ENCODE data around the gene GALNT13. TPM values are rescaled to one million over a fixed set of nuclear protein-coding genes. Genes with fewer than 3 reads are reported as not detected.

Gene GALNT13
- total and polyA plus RNA-seq, 4 donors = not detected

DNA sequence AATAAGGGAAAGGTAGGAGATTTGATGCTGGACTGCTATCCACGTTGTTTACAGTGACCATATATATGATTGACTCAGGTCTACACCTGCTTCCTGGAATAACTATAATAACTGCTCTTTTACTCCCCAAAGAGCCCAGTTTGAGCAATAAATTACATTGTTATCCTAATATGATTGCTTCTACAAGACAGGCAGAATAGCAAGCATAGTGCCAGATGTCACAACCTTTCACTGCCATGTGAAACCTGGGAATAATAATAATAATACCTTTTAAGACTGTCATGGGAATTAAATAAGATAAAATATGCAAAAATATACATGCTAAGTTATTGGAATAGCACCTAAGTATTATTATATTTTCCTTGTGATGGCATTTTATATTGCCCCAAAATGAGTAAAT lies 298.7 kb downstream of the GALNT13 start:
- WGBS = 40% methylated on average over 1 of the region's 1 CpG
- H3K4me3 ChIP-seq (ENCODE audit: low read depth in 1 of 3, low read length in 3 of 3) = no peak overlapping the region
- H3K27ac ChIP-seq (ENCODE audit: low read depth in 1 of 2, low read length in 2 of 2) = no peak overlapping the region
- no peak overlapping the region for H3K9ac ChIP-seq (ENCODE audit: low read depth in 1 of 2, low read length in 2 of 2)
- no peaks in the 10 kb centered on the region for H3K9me3 ChIP-seq (ENCODE audit: control insufficient read depth in 4 of 4, low read length in 3 of 4)
- no peaks in the 10 kb centered on the region for H3K27me3 ChIP-seq (ENCODE audit: control insufficient read depth in 4 of 4, insufficient read depth in 4 of 4, low read length in 3 of 4)
- H3K4me1 ChIP-seq (ENCODE audit: control insufficient read depth in 4 of 4, insufficient read depth in 4 of 4, low read length in 3 of 4) = no peaks in the 10 kb centered on the region
- H3K36me3 ChIP-seq (ENCODE audit: control insufficient read depth in 4 of 4, insufficient read depth in 3 of 4, low read depth in 1 of 4, low read length in 3 of 4) = no peaks in the 10 kb centered on the region
- no peak for DNase-seq (ENCODE audit: low spot score)
- TF ChIP-seq, protein P1, sequence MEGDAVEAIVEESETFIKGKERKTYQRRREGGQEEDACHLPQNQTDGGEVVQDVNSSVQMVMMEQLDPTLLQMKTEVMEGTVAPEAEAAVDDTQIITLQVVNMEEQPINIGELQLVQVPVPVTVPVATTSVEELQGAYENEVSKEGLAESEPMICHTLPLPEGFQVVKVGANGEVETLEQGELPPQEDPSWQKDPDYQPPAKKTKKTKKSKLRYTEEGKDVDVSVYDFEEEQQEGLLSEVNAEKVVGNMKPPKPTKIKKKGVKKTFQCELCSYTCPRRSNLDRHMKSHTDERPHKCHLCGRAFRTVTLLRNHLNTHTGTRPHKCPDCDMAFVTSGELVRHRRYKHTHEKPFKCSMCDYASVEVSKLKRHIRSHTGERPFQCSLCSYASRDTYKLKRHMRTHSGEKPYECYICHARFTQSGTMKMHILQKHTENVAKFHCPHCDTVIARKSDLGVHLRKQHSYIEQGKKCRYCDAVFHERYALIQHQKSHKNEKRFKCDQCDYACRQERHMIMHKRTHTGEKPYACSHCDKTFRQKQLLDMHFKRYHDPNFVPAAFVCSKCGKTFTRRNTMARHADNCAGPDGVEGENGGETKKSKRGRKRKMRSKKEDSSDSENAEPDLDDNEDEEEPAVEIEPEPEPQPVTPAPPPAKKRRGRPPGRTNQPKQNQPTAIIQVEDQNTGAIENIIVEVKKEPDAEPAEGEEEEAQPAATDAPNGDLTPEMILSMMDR (IDR thresholded peaks at IDR 0.05; ENCODE audit: low read depth, low read length, missing input control) = no peak
- TF ChIP-seq FOXA2 (IDR thresholded peaks at IDR 0.05) (no peak), GABPA (IDR thresholded peaks at IDR 0.05 in 1 of 2, conservative IDR thresholded peaks at IDR 0.05 in 1 of 2) (no peak), JUND (IDR thresholded peaks at IDR 0.05) (no peak), RAD21 (IDR thresholded peaks at IDR 0.05) (no peak), RXRA (IDR thresholded peaks at IDR 0.05) (no peak), HNF4G (IDR thresholded peaks at IDR 0.05) (no peak)
- TF ChIP-seq, protein P2, sequence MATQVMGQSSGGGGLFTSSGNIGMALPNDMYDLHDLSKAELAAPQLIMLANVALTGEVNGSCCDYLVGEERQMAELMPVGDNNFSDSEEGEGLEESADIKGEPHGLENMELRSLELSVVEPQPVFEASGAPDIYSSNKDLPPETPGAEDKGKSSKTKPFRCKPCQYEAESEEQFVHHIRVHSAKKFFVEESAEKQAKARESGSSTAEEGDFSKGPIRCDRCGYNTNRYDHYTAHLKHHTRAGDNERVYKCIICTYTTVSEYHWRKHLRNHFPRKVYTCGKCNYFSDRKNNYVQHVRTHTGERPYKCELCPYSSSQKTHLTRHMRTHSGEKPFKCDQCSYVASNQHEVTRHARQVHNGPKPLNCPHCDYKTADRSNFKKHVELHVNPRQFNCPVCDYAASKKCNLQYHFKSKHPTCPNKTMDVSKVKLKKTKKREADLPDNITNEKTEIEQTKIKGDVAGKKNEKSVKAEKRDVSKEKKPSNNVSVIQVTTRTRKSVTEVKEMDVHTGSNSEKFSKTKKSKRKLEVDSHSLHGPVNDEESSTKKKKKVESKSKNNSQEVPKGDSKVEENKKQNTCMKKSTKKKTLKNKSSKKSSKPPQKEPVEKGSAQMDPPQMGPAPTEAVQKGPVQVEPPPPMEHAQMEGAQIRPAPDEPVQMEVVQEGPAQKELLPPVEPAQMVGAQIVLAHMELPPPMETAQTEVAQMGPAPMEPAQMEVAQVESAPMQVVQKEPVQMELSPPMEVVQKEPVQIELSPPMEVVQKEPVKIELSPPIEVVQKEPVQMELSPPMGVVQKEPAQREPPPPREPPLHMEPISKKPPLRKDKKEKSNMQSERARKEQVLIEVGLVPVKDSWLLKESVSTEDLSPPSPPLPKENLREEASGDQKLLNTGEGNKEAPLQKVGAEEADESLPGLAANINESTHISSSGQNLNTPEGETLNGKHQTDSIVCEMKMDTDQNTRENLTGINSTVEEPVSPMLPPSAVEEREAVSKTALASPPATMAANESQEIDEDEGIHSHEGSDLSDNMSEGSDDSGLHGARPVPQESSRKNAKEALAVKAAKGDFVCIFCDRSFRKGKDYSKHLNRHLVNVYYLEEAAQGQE (IDR thresholded peaks at IDR 0.05) = no peak
- TF ChIP-seq, protein P3, sequence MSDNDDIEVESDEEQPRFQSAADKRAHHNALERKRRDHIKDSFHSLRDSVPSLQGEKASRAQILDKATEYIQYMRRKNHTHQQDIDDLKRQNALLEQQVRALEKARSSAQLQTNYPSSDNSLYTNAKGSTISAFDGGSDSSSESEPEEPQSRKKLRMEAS (IDR thresholded peaks at IDR 0.05) = no peak
- TF ChIP-seq, protein P4, sequence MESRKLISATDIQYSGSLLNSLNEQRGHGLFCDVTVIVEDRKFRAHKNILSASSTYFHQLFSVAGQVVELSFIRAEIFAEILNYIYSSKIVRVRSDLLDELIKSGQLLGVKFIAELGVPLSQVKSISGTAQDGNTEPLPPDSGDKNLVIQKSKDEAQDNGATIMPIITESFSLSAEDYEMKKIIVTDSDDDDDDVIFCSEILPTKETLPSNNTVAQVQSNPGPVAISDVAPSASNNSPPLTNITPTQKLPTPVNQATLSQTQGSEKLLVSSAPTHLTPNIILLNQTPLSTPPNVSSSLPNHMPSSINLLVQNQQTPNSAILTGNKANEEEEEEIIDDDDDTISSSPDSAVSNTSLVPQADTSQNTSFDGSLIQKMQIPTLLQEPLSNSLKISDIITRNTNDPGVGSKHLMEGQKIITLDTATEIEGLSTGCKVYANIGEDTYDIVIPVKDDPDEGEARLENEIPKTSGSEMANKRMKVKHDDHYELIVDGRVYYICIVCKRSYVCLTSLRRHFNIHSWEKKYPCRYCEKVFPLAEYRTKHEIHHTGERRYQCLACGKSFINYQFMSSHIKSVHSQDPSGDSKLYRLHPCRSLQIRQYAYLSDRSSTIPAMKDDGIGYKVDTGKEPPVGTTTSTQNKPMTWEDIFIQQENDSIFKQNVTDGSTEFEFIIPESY (IDR thresholded peaks at IDR 0.05) = no peak

DNA sequence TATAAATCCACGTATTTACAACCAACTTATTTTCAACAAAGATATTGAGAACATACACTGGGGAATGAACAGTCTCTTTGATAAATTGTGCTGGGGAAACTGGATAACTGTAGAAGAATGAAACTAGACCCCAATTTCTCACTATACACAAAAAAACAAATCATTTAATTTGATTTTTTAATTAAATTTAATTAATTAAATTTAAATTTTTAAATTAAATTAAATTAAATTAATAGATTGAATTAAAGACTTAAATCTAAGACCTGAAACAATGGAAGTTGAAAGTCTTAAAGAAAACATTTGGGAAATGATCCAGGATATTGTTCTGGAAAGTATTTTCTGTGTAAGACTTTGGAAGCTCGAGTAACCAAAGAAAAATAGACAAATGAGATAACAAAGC lies 301.4 kb downstream of the GALNT13 start:
- Histone ChIP-seq H3K9me3 (ENCODE audit: control insufficient read depth in 4 of 4, low read length in 3 of 4) (no peaks in the 10 kb centered on the region), H3K27ac (ENCODE audit: low read depth in 1 of 2, low read length in 2 of 2) (no peak overlapping the region), H3K4me1 (ENCODE audit: control insufficient read depth in 4 of 4, insufficient read depth in 4 of 4, low read length in 3 of 4) (no peaks in the 10 kb centered on the region), H3K27me3 (ENCODE audit: control insufficient read depth in 4 of 4, insufficient read depth in 4 of 4, low read length in 3 of 4) (no peaks in the 10 kb centered on the region), H3K36me3 (ENCODE audit: control insufficient read depth in 4 of 4, insufficient read depth in 3 of 4, low read depth in 1 of 4, low read length in 3 of 4) (no peaks in the 10 kb centered on the region), H3K9ac (ENCODE audit: low read depth in 1 of 2, low read length in 2 of 2) (no peak overlapping the region), H3K4me3 (ENCODE audit: low read depth in 1 of 3, low read length in 3 of 3) (no peak overlapping the region)
- WGBS = 53% methylated on average over 2 of the region's 2 CpGs
- TF ChIP-seq SP1 (IDR thresholded peaks at IDR 0.05) (no peak), EGR1 (IDR thresholded peaks at IDR 0.05; ENCODE audit: low read depth in 2 of 2) (no peak), FOXA1 (IDR thresholded peaks at IDR 0.05) (no peak)
- TF ChIP-seq, protein P3 (IDR thresholded peaks at IDR 0.05) = no peak
- no peak for DNase-seq (ENCODE audit: low spot score)

Data from liver (tissue), 9 donors.